Ovary (tissue), 9 donors: ENCODE data around the gene TMEFF2. TPM values are rescaled to one million over a fixed set of nuclear protein-coding genes. Genes with fewer than 3 reads are reported as not detected.

ENCODE experiments used
- DNase-seq, 5 donors: peaks; one replicate each; pipeline ENCODE4 v3.0.0-alpha.2; 2019 to 2020
- H3K27ac ChIP-seq, 2 donors: fragments of 200-600 bp; one replicate each; pipeline versions ENCODE4 v1.5.1 to v1.8.0; 2019 to 2022
- H3K27me3 ChIP-seq: fragments of 200-600 bp; one replicate; pipeline ENCODE4 v1.8.0; 2022
- H3K36me3 ChIP-seq: fragments of 200-600 bp; sonication (generic); one replicate; pipeline ENCODE4 v1.5.1; 2019
- H3K4me1 ChIP-seq: one replicate; pipeline ENCODE4 v1.8.1; 2013; ENCODE audit warnings: mild to moderate bottlenecking, moderate library complexity; ENCODE audit not compliant: insufficient read depth
- H3K4me3 ChIP-seq: fragments of 200-600 bp; sonication (generic); one replicate; pipeline ENCODE4 v1.5.1; 2017
- H3K9me3 ChIP-seq, 2 donors: fragments of 200-600 bp in 1 of 2; sonication (generic) in 1 of 2; one replicate each; pipeline versions ENCODE4 v1.5.1 to v1.8.1; 2013 to 2019; ENCODE audit warnings: mild to moderate bottlenecking in 1 of 2, moderate library complexity in 1 of 2
- EP300 ChIP-seq: sonication (generic); formaldehyde crosslinking; IDR thresholded peaks from one replicate; pipeline ENCODE4 v1.6.1; 2017; ENCODE audit warnings: antibody characterized with exemption
- POLR2A ChIP-seq: fragments of 450-650 bp; IDR thresholded peaks from one replicate; pipeline ENCODE4 v1.6.1; 2017; ENCODE audit warnings: antibody characterized with exemption, mild to moderate bottlenecking, moderate library complexity
- WGBS, 3 donors: extraction: QIAGEN DNeasy Blood & Tissue Kit in 1 of 3; methylation state at CpG; one replicate each; pipeline versions ENCODE4 v1.1.5 to v1.1.7; 2013 to 2017; 5-methylcytosine and 5-hydroxymethylcytosine counted together
- intact Hi-C, 4 donors: fragments of 100-400 bp; cut with DNase I; formaldehyde crosslinking; loops; one replicate each; pipeline versions ENCODE4 v1.11.0 to v1.15.1; 2022 to 2023
- polyA plus RNA-seq, 2 donors: library from polyadenylated mRNA; stranded (reverse); fragments of 200-250 nt in 1 of 2; fragments of 350-450 nt in 1 of 2; fragmentation: Illumina TruSeq in 1 of 2; extraction: RNeasy Lipid Tissue Mini Kit (QIAGEN cat#74804) in 1 of 2; gene quantifications; one replicate each; pipeline ENCODE4 v1.2.3, GENCODE V29; 2013 to 2014
- total RNA-seq, 7 donors: library from RNA; depleted of rRNA in 2 of 7; stranded (reverse); fragments of >200 nt in 2 of 7; fragmentation: NEBNext Ultra II Directional in 3 of 7; extraction: Animal tissue kit (Norgen Biotek cat#: 25700) in 3 of 7; gene quantifications; one replicate each; pipeline versions ENCODE4 v1.1.0 to v1.2.4, GENCODE V29; 2016 to 2023
- TF ChIP-seq, protein P1 (sequence below), 3 donors: fragments of 450-650 bp in 2 of 3; fragments of 200-600 bp in 1 of 3; IDR thresholded peaks; one replicate each; pipeline versions ENCODE4 v1.5.1 to v1.8.0; 2016 to 2022; ENCODE audit warnings: antibody characterized with exemption in 3 of 3, mild to moderate bottlenecking in 1 of 3
- donor health status: DM: no; HTN: no; CAD: no; lungs with moderate emphysema.
- donor health status: DM: no; HTN: no; CAD: no.
- donor health status: Bipolar disorder and iron deficiency.
- donor health status: DM: yes; HTN: yes; CAD: no.
- donor health status: DM: no; HTN: no; CAD: no.
- donor health status: DM: yes; HTN: yes; CAD: no.

The TMEFF2 gene
- total and polyA plus RNA-seq, 9 donors = 0.05 to 0.34 (median 0.08) TPM; not detected in 5

DNA sequence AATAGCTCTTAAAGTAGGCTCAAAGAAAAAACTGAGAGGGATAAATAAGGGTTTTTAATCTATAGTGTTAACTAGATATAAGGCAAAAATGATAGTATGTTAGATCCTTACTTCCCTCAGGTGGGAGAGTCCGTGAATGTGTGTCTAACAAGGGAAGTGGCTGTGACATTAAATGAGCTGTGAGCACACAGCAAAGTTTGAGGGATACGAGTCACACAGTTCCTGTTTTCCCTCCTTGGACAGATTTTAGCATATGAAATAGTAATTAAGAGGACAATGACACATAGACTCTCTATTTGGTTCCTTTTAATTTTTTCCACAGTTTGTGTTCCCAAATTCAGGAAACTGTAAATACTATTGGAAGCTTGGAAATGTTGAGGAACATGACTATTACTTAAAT is 199.4 kb downstream of the TMEFF2 start:
- Histone ChIP-seq H3K4me1 (no peaks in the 10 kb centered on the region), H3K27ac (no peak overlapping the region), H3K4me3 (no peak overlapping the region), H3K27me3 (no peaks in the 10 kb centered on the region), H3K36me3 (no peaks in the 10 kb centered on the region), H3K9me3 (no peaks in the 10 kb centered on the region)
- no peak for DNase-seq
- TF ChIP-seq POLR2A (no peak), EP300 (no peak)
- TF ChIP-seq, protein P1, sequence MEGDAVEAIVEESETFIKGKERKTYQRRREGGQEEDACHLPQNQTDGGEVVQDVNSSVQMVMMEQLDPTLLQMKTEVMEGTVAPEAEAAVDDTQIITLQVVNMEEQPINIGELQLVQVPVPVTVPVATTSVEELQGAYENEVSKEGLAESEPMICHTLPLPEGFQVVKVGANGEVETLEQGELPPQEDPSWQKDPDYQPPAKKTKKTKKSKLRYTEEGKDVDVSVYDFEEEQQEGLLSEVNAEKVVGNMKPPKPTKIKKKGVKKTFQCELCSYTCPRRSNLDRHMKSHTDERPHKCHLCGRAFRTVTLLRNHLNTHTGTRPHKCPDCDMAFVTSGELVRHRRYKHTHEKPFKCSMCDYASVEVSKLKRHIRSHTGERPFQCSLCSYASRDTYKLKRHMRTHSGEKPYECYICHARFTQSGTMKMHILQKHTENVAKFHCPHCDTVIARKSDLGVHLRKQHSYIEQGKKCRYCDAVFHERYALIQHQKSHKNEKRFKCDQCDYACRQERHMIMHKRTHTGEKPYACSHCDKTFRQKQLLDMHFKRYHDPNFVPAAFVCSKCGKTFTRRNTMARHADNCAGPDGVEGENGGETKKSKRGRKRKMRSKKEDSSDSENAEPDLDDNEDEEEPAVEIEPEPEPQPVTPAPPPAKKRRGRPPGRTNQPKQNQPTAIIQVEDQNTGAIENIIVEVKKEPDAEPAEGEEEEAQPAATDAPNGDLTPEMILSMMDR (IDR thresholded peaks at IDR 0.05) = no peak
- intact Hi-C loops = no loop called here
- WGBS, 3 donors = 84 to 88% (median 85%) methylated on average over 2 of the region's 2 CpGs

DNA sequence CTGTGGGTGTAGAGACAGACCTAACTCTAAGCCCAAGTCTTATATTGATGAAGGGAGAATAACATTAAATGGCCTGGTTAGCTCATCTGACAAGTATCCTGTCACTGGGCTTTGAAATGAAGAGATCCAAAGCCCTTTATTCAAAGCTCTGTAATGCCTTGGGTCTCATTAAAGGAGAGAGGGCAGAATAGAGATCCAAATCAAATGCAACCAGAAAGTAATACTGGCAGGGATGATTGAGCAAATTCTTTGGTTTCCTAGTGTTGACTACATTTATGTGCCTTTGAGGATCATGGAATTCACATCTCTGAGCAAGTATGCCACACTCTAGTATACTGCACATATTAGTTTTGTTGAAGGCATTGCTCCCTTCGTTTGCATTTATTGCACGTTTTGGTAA is 200.0 kb downstream of the TMEFF2 start:
- Histone ChIP-seq H3K27me3 (no peaks in the 10 kb centered on the region), H3K27ac (no peak overlapping the region), H3K36me3 (no peaks in the 10 kb centered on the region), H3K9me3 (no peaks in the 10 kb centered on the region), H3K4me1 (no peaks in the 10 kb centered on the region), H3K4me3 (no peak overlapping the region)
- DNase-seq = no peak
- intact Hi-C loops = no loop called here
- no peak for TF ChIP-seq POLR2A
- TF ChIP-seq, protein P1 (IDR thresholded peaks at IDR 0.05) = no peak
- TF ChIP-seq EP300 = no peak
- 70 to 78% (median 78%) methylated on average over 2 of the region's 2 CpGs for WGBS, 3 donors

DNA sequence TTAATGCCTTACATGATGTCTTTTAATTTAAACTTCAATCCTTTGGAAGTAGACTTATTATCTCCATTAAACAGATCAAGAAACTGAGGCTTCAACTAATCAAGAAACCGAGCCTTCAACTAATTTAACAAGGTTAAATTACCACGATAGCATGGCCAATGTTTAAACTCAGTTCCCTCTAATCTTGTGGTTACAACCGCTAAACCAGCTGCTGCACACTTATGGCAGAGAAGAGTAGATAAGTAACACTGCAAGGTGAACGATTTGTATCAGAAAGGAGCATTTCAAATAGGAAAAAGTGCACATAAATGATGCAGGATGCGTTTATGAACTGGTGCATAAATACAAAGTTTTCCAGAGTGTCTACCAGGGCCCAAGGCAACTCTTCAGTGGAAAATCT is 203.3 kb downstream of the TMEFF2 start:
- H3K4me3 ChIP-seq = no peak overlapping the region
- H3K4me1 ChIP-seq = no peaks in the 10 kb centered on the region
- DNase-seq = no peak
- TF ChIP-seq POLR2A (no peak), EP300 (no peak)
- TF ChIP-seq, protein P1 (IDR thresholded peaks at IDR 0.05) = no peak
- 85 to 88% (median 87%) methylated on average over 5 of the region's 5 CpGs for WGBS, 3 donors
- no peaks in the 10 kb centered on the region for H3K9me3 ChIP-seq
- no peaks in the 10 kb centered on the region for H3K27me3 ChIP-seq
- no peak overlapping the region for H3K27ac ChIP-seq
- H3K36me3 ChIP-seq = no peaks in the 10 kb centered on the region
- intact Hi-C loops = no loop called here

DNA sequence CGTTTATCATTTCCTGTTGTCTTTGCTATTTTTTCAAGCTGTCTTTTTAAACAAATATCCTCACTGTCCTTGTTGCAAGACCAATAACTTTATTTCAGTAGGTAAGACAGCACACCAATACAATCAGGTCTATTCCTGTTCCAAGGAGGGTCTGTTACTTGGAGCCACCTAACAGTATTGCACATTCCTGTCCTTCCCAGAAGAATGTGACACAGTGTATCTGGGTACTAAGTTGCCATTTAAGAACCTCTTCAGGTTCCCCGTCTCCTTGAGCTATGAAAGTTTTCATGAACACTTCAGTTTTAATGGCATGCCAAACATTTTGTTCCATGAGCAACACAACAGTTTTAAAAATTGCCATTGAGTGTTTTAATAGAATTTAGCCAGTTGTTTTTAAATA is 209.0 kb downstream of the TMEFF2 start:
- TF ChIP-seq EP300 = no peak
- TF ChIP-seq, protein P1 (IDR thresholded peaks at IDR 0.05) = no peak
- no peak for TF ChIP-seq POLR2A
- no peak for DNase-seq
- Histone ChIP-seq H3K4me3 (no peak overlapping the region), H3K27me3 (no peaks in the 10 kb centered on the region), H3K4me1 (no peaks in the 10 kb centered on the region), H3K9me3 (no peaks in the 10 kb centered on the region), H3K27ac (no peak overlapping the region), H3K36me3 (no peaks in the 10 kb centered on the region)
- WGBS, 3 donors = 42 to 55% (median 52%) methylated on average over 2 of the region's 2 CpGs
- intact Hi-C loops = no loop called here

DNA sequence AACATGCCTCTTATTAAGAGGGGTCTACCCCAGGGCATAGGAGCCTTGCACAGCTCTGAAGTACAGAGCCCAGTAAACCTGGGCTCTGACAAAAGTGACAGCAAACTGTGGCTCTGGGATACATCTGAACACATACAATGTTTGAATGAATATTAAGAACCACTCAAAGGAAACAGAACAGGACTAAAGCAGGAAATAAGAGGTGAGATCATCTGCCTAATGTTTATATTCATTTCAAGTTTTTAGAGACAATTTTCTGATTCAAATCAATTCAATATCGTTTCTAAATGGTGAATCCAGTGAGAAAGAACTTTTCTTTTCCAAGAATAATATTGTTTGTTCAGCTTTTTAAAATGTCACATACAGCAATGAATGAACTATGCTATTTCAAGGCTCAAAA is 211.1 kb downstream of the TMEFF2 start:
- H3K9me3 ChIP-seq = no peaks in the 10 kb centered on the region
- WGBS, 3 donors = 71 to 82% (median 75%) methylated on average over 1 of the region's 1 CpG
- TF ChIP-seq POLR2A (no peak), EP300 (no peak)
- TF ChIP-seq, protein P1 (IDR thresholded peaks at IDR 0.05) = no peak

More for the DNA sequence above, 211.1 kb downstream of the TMEFF2 start:
- no peak for DNase-seq
- no peaks in the 10 kb centered on the region for H3K27me3 ChIP-seq
- H3K36me3 ChIP-seq = no peaks in the 10 kb centered on the region
- no peak overlapping the region for H3K27ac ChIP-seq
- H3K4me1 ChIP-seq = no peaks in the 10 kb centered on the region
- no peak overlapping the region for H3K4me3 ChIP-seq
- intact Hi-C loops = no loop called here
